ENCODE results near the gene MOG.
A peak's percentile ranks its signal among the peaks of the same experiment; 100 is the strongest.
"Not testable (repeated sequence)": the region's sequence is repeated elsewhere in the genome, so short reads cannot be mapped to it uniquely, and the experiment has no call there.

Gene MOG

DNA sequence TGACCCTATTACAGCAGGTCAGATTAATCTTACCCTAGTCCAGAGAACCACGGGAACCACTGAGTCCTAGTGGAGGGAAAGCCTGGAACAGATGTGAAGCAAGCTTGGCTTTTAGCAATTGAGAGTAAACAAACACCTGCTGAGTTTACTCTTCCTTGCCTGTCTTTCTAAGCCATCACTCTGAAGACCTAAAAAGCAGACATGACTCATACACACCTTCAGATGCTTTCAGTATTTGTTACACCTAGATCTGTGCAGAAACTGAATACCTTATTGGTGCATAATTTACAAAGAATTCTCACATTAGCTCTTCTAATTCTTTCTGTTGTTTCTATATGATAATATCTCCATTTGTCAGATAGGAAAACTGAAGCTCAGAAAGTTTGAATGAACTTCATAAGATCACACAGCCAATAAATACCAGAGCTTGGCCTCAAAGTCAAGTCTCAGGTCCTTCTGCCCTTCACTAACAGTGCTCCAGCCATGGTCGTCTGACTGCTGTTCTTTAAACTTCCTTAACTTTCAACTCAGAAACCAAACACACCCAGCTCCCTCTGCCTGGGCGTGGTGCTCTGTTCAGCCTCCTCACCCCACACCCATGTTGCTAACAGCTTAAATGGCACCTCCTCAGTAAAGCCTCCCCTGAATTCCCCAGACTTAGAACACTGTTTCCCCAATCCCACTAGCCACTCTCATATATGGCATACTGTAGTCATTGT, 15.3 kb upstream of the MOG start:
- peak; percentile 46 to 66 for DNase-seq

DNA sequence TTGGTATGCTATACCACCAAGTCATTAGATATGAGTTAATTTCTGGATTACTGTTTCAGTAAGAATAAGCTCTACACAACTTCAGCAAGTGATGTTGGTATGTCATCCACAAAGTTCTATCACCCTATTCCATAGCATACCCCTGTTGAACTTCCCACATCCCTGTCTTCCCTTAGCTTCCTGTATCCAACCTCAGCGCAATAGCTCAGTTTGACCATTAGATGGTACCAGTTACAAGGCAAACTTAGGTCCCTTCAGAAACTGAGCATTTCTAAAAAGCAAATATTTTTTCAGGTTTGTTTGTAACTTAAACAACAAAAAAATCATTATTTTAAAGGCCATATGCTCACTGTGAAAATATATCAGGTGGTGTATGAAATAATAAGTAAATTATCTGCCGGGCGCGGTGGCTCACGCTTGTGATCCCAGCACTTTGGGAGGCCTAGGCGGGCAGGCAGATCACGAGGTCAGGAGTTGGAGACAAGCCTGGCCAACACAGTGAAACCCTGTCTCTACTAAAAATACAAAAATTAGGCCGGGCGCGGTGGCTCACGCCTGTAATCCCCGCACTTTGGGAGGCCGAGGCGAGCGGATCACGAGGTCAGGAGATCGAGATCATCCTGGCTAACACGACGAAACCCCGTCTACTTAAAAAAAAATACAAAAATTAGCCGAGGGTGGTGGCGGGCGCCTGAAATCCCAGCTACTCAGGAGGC, 8.8 kb upstream of the MOG start:
- DNase-seq = peak; percentile 53 to 63

DNA sequence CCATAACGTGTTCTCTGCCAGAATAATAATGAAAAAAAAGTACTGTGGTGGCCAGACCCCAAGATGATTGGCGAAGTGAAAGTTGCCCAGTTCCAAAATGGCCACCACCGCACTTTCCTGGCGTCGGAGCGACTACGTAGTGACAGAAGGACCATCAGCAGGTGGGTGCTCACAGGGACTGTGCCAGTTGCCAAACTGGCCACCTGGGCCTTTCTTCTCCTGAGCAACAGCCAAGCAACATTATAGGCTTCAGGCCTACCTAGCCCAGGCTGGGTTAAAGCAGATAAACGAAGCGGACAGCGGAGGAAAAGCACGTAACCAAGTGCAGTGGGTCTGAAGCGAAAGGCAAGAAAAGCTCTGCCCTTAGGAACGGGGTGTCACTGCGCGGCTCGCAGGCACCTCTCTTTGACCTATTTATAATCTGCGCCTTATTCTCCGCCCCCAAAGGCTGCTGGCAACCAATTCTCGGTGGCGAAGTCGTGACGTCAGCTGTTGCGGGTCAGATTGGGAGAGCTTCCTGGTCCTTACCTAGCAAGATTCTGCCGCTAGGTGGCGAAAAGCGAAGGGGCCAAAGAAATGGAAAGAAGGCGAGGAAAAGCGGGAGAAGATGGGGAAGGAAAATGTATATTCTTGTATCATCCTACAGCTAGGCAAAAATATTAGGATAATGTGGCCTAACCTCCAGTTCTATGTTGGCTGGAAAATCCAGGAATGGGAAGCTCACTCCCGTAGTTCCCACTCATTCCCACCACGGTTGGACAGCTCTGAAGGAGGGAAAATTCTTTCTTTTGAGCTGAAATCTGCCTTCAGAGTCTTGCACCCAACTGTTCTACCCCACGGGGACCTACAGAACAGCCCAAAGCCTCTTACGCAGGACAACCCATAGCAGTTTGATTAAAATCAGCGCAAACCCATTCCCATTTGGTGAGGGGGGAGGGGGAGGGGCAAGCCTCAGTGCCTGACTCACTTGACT, 6.9 kb upstream of the MOG start:
- peak; percentile 99 for DNase-seq

DNA sequence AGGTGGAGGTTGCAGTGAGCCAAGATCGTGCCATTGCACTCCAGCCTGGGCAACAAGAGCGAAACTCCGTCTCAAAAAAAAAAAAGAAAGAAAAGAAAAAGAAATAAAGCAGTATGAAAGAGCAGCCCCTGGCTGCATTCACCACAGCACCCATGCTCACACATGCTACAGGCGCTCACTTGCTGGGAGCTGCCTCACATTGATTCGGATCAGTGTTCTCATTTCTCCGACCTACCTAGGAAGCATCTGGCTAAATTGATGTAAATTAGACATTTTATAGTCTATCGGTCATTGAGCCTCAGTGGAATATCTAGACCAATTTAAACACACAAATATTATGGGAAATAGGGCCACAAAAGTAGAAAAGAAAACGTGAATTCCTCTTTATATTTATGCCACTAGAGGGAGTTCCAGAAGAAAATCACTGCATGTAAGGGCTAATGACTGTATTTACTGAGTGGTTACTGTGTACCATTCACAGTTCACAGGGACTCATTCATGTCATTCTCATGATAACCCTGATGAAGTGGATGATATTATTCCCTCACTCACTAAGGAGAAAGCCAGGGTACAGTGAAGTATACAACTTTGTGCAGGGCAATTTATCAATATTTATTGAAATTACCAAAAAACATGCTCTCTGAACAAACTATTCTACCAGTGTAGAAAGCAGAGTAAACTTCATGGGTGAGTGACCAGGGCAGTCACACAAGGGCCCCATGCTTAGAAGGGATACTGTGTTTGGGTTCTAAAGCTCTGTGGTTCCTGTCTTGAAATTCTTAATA, 5.3 kb upstream of the MOG start:
- DNase-seq = peak; percentile 17 to 62

DNA sequence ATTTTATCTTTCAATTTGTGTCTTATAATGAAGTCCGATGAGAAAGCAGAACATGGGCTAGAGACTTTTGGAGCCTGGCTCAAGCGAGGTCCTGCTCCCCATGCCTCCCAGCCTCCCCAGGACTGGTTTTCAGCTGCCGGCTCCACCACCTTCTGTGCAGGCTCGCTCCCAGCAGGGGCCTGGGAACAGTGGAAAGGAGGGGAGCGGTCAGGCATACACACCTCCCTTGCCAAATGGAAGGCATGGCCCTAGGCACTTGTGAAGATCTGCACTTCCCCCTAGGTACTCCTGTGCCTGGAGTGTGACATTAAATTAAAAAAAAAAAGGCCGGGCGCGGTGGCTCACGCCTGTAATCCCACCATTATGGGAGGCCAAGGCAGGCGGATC, 4.7 kb upstream of the MOG start:
- DNase-seq = no peak

DNA sequence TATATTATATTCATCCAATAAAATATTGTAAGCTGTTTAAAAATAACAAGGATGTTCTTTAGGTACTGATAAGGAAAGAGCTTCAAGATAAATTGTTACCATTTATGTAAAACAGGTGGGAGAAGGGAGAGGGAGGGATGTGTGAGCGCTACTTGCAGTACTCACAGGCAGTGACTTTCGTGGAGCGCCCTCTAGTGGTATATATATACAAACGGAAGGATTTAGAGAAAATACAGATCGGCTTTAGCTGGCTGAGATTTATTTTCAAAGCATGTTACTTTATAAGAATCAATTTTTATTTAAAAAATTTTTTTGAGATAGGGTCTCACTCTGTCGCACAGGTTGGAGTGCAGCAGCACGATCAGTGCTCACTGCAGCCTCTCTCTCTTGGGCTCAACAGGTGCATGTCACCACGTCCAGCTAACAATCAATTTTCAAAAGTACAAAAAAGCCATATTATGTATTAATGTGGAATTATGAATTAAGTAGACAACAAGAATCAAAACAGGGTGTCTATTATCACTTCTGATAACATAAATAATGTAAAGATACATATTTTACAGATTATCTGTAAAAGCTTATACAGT, 3.3 kb upstream of the MOG start:
- peak; percentile 50 to 72 for DNase-seq

DNA sequence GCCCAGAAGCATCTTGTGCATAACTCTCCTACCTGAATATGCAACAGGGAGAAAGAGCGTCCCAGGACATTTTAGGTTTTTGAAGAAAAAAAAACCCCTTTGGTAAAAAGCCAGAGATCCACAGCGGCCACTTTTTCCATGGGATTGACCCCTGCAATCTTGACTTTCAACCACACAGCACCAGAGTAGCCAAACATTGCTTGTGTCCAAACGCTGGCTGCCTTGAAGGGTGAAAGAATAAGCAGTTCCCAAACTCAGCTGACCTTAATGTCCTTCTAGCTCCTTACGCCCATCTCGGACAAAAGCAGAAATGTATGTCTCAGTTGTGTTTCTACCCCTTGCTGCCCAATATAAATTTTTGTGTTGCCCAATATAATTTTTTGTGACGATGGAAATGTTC, 1.2 kb upstream of the MOG start:
- no peak for DNase-seq

DNA sequence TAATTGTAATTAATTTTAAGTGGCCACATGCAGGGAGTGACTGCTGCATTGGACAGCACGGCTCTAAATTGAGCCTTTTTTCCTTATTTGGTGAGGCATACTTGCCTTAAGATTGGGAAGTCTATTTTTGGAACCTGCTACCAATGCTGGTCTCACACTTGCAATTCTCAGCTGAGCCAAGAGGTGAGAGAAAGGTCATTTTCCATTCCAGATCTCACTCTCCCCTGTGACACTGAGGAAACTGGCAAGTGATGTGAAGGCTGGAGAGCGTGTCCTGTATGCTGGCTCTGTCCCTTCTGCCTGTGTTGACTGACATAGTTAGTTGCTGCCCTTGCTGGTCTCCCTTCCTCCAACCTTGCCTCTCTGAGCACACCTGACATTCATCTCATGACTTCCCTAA, 735 bp upstream of the MOG start:
- DNase-seq = no peak

DNA sequence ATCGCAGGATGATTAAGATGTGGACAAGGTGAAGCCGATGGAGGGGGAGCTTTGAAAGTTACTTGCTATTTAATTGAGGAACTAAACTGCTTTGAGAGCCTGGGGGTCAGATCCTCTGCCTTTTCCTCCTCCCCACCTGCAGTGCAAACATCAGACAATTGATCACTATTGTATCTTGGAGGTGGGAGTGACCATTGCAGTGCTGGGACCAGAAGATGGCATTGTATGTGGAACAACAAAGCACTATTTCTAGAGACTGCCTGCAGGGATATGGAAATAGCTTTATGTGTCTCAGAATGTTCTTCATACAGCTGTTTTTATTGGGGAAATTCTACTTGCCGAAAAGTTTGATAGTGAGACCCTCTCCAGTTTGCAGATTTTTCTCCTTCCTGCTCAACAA, 4.2 kb downstream of the MOG start:
- DNase-seq = no peak

DNA sequence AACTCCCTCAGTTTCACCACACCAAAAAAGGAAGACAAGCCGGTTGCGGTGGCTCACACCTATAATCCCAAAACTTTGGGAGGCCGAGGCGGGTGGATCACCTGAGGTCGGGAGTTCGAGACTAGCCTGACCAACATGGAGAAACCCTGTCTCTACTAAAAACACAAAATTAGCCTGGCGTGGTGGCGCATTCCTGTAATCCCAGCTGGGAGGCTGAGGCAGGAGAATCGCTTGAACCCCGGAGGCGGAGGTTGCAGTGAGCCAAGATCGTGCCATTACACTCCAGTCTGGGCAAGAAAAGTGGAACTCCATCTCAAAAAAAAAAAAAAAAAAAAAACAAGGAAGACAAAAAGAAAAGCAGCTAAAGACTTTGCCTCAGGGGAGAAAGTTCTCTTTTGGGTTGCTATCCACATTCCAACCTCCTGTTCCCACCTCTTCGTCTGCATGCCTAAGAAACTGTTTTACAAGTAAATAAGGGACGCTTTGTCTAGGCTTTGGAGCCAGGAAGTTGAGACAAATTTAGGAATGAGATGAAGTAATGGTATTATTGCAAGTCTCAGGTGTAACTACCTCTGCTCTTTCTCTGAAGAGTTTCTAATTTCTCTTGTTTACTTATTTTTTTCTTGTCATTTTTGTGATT, 4.7 kb downstream of the MOG start:
- not testable (repeated sequence) for DNase-seq

DNA sequence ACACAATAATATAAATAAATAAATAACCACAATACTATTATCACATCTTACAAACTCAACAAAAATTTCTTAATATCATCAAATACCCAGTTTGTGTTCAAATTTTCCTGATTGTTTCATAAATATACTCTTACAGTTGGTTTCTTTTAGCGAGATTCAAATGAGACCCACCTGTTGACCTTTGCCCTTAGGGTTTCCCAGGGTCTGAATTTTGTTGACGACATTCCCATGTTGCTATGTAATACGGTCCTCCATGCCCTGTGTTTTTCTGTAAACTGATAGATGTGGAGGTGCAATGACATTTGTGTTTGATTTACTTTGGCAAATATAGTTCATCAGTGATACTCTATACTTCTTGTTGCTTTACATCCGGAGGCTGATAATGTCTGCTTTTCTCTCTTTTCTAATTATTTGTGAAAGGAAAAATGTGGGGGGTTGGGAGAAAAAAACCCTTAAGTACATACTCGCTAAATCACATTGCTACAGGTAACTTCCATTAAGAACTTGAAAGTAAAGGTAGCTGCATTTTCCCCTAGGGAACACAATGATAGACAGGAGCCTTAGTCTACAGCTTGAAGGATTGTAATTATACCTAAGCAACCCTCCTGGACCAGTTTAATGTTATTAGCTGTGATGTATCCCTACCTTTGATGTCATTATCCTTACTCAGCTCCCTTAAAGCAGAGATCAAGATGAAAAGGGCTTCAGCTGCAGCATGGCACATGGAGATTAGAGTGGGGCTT, 6.6 kb downstream of the MOG start:
- no peak for DNase-seq

DNA sequence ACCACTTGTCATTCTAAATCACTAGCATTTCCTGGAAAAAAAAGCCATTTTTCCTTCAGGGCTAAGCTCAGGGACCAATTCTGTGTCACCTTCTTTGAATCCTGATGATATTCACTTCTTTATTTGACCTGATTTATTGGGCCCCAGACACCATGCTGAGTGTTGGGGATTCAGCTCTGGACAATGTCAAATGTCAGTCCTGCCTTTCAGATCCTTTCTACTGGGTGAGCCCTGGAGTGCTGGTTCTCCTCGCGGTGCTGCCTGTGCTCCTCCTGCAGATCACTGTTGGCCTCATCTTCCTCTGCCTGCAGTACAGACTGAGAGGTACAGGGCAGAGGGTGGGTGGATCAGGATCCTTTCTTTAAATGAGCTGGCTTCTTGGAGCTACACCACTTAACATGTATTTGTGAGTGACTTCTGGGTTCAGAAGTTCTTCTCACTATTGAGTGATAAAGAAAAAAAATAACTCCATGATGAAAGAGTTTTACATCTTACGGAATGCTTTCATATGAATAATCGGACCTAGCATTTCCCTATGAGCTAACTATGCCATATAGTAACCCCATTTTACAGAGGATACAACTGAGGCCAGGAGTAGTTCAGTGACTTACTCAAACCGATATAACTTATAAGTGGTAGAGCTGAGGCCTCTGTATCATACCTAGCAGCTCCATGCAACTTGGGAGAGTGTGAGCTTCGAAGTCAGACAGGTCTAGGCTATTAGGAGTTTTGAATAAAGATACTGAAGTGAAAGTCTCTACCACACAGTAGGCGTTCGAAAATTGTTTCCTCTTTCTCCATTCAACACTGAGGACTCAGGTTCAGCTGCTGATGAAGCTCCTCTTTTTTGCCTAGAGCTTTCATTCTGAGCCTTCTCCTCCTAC, 9.3 kb downstream of the MOG start:
- peak; percentile 13 to 35 for DNase-seq

DNA sequence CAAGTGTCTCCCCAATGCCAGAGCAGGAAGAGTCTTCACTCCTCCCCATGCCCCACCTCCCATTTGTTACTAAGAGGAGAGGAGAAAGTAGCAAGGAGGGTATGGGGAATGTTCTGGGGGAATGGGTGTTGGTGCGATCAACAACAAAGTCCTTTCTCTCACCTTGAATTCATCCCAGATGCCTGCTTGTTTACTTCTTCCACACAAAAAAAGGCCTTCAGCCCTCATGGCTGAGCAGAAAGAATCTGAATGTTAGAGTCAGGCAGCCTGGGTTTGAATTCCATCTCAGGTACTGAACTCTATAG, 9.9 kb downstream of the MOG start:
- no peak for DNase-seq

DNA sequence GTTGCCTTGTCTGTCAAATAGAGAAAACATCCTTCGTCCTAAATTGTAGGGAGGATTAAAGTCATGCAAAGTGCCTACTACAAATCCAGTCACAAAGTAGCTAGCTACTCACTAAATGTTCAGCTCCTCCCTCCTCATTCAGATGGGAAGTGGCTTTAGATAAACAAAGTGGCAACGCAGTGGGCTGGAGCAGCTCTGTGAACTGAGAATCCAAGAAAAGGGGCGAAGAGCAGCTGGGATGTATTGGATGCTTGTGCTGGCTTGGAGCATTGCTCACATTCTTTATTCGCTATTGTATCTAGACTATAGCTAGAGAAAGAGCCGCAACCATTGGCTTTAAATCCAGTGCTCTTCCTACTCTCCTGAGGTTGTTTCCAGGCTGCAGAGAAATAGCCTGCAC, 10.3 kb downstream of the MOG start:
- DNase-seq = no peak

DNA sequence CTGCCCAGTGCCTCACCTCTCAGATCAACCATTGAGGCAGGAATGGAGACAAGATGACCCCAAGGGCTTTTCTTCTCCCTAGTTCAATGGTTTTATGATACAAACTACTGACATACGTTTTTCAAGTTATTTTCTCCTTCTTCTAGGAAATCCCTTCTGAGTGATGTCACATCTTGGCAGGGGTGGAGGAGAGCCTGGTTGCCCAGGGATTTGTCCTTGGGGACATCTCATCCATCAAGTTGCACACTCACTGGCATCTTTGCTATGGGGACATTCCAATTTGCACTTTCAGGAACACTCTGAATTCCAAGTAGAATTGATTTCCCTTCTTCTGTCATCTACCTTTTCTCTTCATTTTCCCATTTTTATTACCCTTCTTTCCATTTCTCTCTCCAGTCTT, 14.1 kb downstream of the MOG start:
- DNase-seq = no peak

DNA sequence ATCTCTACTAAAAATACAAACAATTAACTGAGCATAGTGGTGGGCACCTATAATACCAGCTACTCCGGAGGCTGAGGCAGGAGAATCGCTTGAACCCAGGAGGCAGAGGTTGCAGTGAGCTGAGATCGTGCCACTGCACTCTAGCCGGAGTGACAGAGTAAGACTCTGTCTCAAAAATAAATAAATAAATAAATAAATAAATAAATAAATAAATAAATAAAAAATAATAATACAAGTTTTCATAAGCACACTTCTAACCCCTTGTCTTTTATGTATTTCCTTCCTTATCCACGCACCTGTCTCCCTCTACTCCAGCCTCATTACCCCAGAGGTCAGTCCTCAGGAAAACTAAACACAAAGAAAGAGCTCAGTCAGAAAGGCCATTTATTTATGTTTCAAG, 15.2 kb downstream of the MOG start:
- DNase-seq = not testable (repeated sequence)

DNA sequence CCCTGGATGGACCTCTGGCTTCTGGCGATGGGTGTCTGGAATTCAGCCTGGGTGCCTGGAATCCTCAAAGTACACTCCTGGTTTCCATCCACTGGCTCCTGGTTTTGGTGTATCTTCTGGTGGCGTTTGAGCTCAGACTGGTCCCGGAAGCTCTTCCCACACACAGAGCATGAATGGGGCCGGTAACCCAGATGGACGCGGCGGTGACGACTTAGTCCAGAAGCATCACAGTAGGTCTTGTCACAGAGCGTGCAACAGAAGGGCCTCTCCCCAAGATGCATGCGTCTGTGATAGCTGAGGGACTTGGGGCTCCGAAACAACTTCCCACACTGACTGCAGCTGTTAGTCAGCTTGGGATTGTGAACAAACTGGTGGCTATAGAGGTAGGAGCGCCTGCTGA, 16.3 kb downstream of the MOG start:
- no peak for DNase-seq

DNA sequence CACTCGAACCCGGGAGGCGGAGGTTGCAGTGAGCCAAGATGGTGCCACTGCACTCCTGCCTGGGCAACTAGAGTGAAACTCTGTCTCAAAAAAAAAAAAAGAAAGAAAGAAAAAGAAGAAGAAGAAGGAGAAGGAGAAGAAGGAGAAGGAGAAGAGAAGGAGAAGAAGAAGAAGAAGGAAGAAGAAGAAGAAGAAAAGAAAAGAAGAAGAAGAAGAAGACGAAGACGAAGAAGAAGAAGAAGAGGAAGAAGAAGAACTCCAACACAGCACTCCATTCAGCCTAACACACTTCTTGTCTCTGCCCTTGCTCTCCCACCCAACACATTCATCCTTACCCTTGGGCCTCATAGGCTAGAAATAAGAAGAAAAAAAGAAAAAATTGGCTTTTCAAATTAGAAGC, 17.1 kb downstream of the MOG start:
- no peak for DNase-seq

DNA sequence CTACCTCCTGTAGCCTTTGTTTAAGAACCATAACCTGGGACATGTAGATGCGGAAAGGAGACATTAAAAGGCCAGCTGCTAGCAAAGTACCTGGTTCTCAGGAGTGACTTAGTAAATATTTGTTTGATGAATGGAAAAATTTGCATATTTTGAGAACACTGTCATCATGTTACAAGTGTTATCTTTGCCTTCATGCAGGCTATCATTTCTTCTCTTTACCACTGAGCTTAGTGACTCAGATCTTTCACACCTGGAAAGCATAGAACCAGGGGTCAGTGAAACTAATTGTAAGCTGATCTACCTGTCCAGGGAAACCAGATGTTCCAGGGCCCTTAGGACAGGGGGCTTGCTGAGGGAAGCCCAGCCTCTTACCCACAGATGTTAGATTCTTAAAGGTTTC, 18.7 kb downstream of the MOG start:
- no peak for DNase-seq
